Left cardiac atrium (tissue), 4 donors: Measurements from ENCODE around the gene CREB1. TPM values are rescaled to one million over a fixed set of nuclear protein-coding genes. Genes with fewer than 3 reads are reported as not detected.

ENCODE experiments used
- ATAC-seq, 2 donors: fragments of 200-7000 bp; cut with Tn5 transposase; one replicate each; pipeline ENCODE4 v1.9.1; 2020; ENCODE audit warnings: mild to moderate bottlenecking in 2 of 2, moderate library complexity in 2 of 2
- DNase-seq: peaks from one replicate; pipeline ENCODE4 v3.0.0-alpha.2; 2020
- intact Hi-C, 2 donors: fragments of 100-400 bp; cut with DNase I; formaldehyde crosslinking; loops; one replicate each; pipeline versions ENCODE4 v1.14.1 to v1.15.1; 2022 to 2023
- total RNA-seq, 2 donors: library from RNA; stranded (reverse); fragmentation: NEBNext Ultra II Directional; extraction: Animal tissue kit (Norgen Biotek cat#: 25700); gene quantifications; one replicate each; pipeline ENCODE4 v1.2.1, GENCODE V29; 2021
- donor health status: DM: no; HTN: yes; CAD: no.
- donor health status: DM: no; HTN: yes; CAD: no; lungs with severe emphysema.
- donor health status: DM: yes; HTN: yes; CAD: no.
- donor health status: Dilated cardiomyopathy.

CREB1 gene
- total RNA-seq, 2 donors from 2014 or later: 40.4 to 40.6 TPM

- ATAC-seq: no peak
- intact Hi-C loops: loop anchor here in 1 of 2 donors (5.0 to 10.0 kb wide), 2 partner anchors 48 to 94 kb away; partner anchors contain the start of gene METTL21A
- peak; percentile 53 for DNase-seq
These were observed 634 bp downstream of the CREB1 start for GRCh38 chr2:207530160-207531031.

- DNase-seq (no peak), ATAC-seq (no peak)
- intact Hi-C loops: loop anchor here in 1 of 2 donors (5.0 to 10.0 kb wide), 2 partner anchors 49 to 94 kb away; partner anchors contain the start of gene METTL21A
These were observed 1.5 kb downstream of the CREB1 start for GRCh38 chr2:207531032-207531952.

- intact Hi-C loops: loop anchor here in 1 of 2 donors (5.0 to 10.0 kb wide), 2 partner anchors 50 to 92 kb away; partner anchors contain the start of gene METTL21A
- DNase-seq (no peak), ATAC-seq (no peak)
These were observed 2.9 kb downstream of the CREB1 start for GRCh38 chr2:207532676-207533075.

GRCh38 chr2:207533461-207534008 is 3.8 kb downstream of the CREB1 start:
- no peak for ATAC-seq
- intact Hi-C loops: loop anchor here in 1 of 2 donors (5.0 to 10.0 kb wide), 2 partner anchors 51 to 91 kb away; partner anchors contain the start of gene METTL21A
- DNase-seq: no peak

GRCh38 chr2:207534417-207534816 is 4.7 kb downstream of the CREB1 start:
- intact Hi-C loops: loop anchor here in 1 of 2 donors (5.0 to 10.0 kb wide), 2 partner anchors 52 to 90 kb away; partner anchors contain the start of gene METTL21A
- DNase-seq (no peak), ATAC-seq (no peak)

GRCh38 chr2:207539470-207539869 is 9.7 kb downstream of the CREB1 start:
- DNase-seq: no peak
- no peak for ATAC-seq
- intact Hi-C loops: loop anchor here in 1 of 2 donors (10.0 kb wide), 1 partner anchor 85 kb away; the partner anchor contains the start of gene METTL21A

- DNase-seq: no peak
- intact Hi-C loops: no loop called here
- ATAC-seq: peak in 1 of 2 donors; percentile 26
These were observed 10.7 kb downstream of the CREB1 start for GRCh38 chr2:207540431-207540830.

- no peak for DNase-seq
- intact Hi-C loops: no loop called here
- no peak for ATAC-seq
These were observed 12.2 kb downstream of the CREB1 start for GRCh38 chr2:207541933-207542332.

- DNase-seq (no peak), ATAC-seq (no peak)
- intact Hi-C loops: no loop called here
These were observed 13.5 kb downstream of the CREB1 start for GRCh38 chr2:207543272-207543671.

GRCh38 chr2:207546822-207547221 is 17.1 kb downstream of the CREB1 start:
- DNase-seq (no peak), ATAC-seq (no peak)
- intact Hi-C loops: no loop called here

- ATAC-seq (no peak), DNase-seq (no peak)
- intact Hi-C loops: no loop called here
These were observed 19.4 kb downstream of the CREB1 start for GRCh38 chr2:207549145-207549544.

GRCh38 chr2:207558079-207558491 is 28.3 kb downstream of the CREB1 start:
- intact Hi-C loops: no loop called here
- no peak for DNase-seq
- ATAC-seq: no peak

GRCh38 chr2:207561386-207562080 is 31.8 kb downstream of the CREB1 start:
- no peak for DNase-seq
- intact Hi-C loops: no loop called here
- ATAC-seq: peak in 1 of 2 donors; percentile 12

- intact Hi-C loops: no loop called here
These were observed 36.2 kb downstream of the CREB1 start for GRCh38 chr2:207565736-207566500.

GRCh38 chr2:207567671-207568070 is 37.9 kb downstream of the CREB1 start:
- ATAC-seq (no peak), DNase-seq (no peak)
- intact Hi-C loops: no loop called here

More at GRCh38 chr2:207565736-207566500, 36.2 kb downstream of the CREB1 start:
- ATAC-seq (no peak), DNase-seq (no peak)

- intact Hi-C loops: no loop called here
- DNase-seq: no peak
- no peak for ATAC-seq
These were observed 41.6 kb downstream of the CREB1 start for GRCh38 chr2:207571370-207571769.

GRCh38 chr2:207584952-207585351 is 55.2 kb downstream of the CREB1 start:
- ATAC-seq: peak in 1 of 2 donors; percentile 49
- DNase-seq: no peak
- intact Hi-C loops: no loop called here

GRCh38 chr2:207587305-207587704 is 57.5 kb downstream of the CREB1 start:
- DNase-seq (no peak), ATAC-seq (no peak)
- intact Hi-C loops: no loop called here
